H9 (cell line): ENCODE results near the gene KIF5A. TPM values are rescaled to one million over a fixed set of nuclear protein-coding genes. Genes with fewer than 3 reads are reported as not detected.

Source experiments
- DNase-seq: peaks from one replicate; pipeline ENCODE4 v3.0.0-alpha.2; 2017
- H2AFZ ChIP-seq: one replicate; pipeline ENCODE4 v1.6.1; 2013; ENCODE audit warnings: mild to moderate bottlenecking, low read length, control low read depth, moderate library complexity
- H2AK5ac ChIP-seq: 2 replicates; pipeline ENCODE4 v1.6.1; 2013; ENCODE audit warnings: low read length, control low read depth, mixed read lengths; ENCODE audit not compliant: insufficient read length
- H2BK120ac ChIP-seq: one replicate; pipeline ENCODE4 v1.6.1; 2013; ENCODE audit warnings: low read depth, mild to moderate bottlenecking, low read length, control low read depth, inconsistent platforms; ENCODE audit not compliant: poor library complexity, severe bottlenecking
- H2BK12ac ChIP-seq: 2 replicates; pipeline ENCODE4 v1.6.1; 2013; ENCODE audit warnings: low read length, control low read depth, mixed read lengths, low read depth; ENCODE audit not compliant: insufficient read length
- H2BK15ac ChIP-seq: 2 replicates; pipeline ENCODE4 v1.6.1; 2013; ENCODE audit warnings: low read depth, low read length, control low read depth
- H2BK20ac ChIP-seq: one replicate; pipeline ENCODE4 v1.6.1; 2013; ENCODE audit warnings: low read depth, mild to moderate bottlenecking, low read length, control low read depth, inconsistent platforms; ENCODE audit not compliant: poor library complexity, severe bottlenecking
- H2BK5ac ChIP-seq: 2 replicates; pipeline ENCODE4 v1.6.1; 2013; ENCODE audit warnings: low read length, control low read depth, mixed read lengths; ENCODE audit not compliant: insufficient read length
- H3K14ac ChIP-seq: 2 replicates; pipeline ENCODE4 v1.6.1; 2013; ENCODE audit warnings: low read length, control low read depth; ENCODE audit not compliant: insufficient read depth
- H3K18ac ChIP-seq: 2 replicates; pipeline ENCODE4 v1.6.1; 2013; ENCODE audit warnings: low read depth, mild to moderate bottlenecking, mixed read lengths, low read length, control low read depth; ENCODE audit not compliant: insufficient read length
- H3K23ac ChIP-seq: 2 replicates; pipeline ENCODE4 v1.6.1; 2013; ENCODE audit warnings: low read length, control low read depth, mixed read lengths, low read depth; ENCODE audit not compliant: insufficient read length
- H3K23me2 ChIP-seq: 2 replicates; pipeline ENCODE4 v1.6.1; 2013; ENCODE audit warnings: low read depth, mild to moderate bottlenecking, mixed read lengths, low read length, control low read depth; ENCODE audit not compliant: insufficient read length, poor library complexity, severe bottlenecking
- H3K27ac ChIP-seq: 2 replicates; pipeline ENCODE4 v1.5.1; 2013; ENCODE audit warnings: low read length, control low read depth, mixed read lengths, low read depth; ENCODE audit not compliant: insufficient read length
- H3K27me3 ChIP-seq: 2 replicates; pipeline ENCODE4 v1.6.1; 2013; ENCODE audit warnings: low read length, control low read depth, inconsistent platforms; ENCODE audit not compliant: insufficient read depth
- H3K4ac ChIP-seq: 2 replicates; pipeline ENCODE4 v1.6.1; 2013; ENCODE audit warnings: low read depth, mild to moderate bottlenecking, control low read depth, inconsistent platforms, low read length, moderate library complexity
- H3K4me1 ChIP-seq: 2 replicates; pipeline ENCODE4 v1.6.1; 2013; ENCODE audit warnings: low read length, control low read depth, inconsistent platforms; ENCODE audit not compliant: insufficient read depth
- H3K4me2 ChIP-seq: 2 replicates; pipeline ENCODE4 v1.6.1; 2013; ENCODE audit warnings: low read length, control low read depth, mixed read lengths; ENCODE audit not compliant: insufficient read length, insufficient read depth
- H3K56ac ChIP-seq: 2 replicates; pipeline ENCODE4 v1.6.1; 2013; ENCODE audit warnings: low read depth, mild to moderate bottlenecking, mixed read lengths, low read length, control low read depth; ENCODE audit not compliant: insufficient read length
- H3K79me1 ChIP-seq: 2 replicates; pipeline ENCODE4 v1.6.1; 2013; ENCODE audit warnings: low read depth, mild to moderate bottlenecking, moderate library complexity, low read length, control low read depth, inconsistent platforms; ENCODE audit not compliant: insufficient read depth, poor library complexity, severe bottlenecking
- H3K79me2 ChIP-seq: 2 replicates; pipeline ENCODE4 v1.6.1; 2013; ENCODE audit warnings: low read length, control low read depth, inconsistent platforms; ENCODE audit not compliant: insufficient read depth
- H3K9ac ChIP-seq: 2 replicates; pipeline ENCODE4 v1.6.1; 2013; ENCODE audit warnings: low read length, control low read depth, mixed read lengths; ENCODE audit not compliant: insufficient read length; ENCODE audit errors: extremely low read depth
- H3K9me3 ChIP-seq: one replicate; pipeline ENCODE4 v1.6.1; 2013; ENCODE audit warnings: low read depth, low read length, inconsistent platforms; ENCODE audit not compliant: control insufficient read depth
- H3T11ph ChIP-seq: one replicate; pipeline ENCODE4 v1.6.1; 2013; ENCODE audit warnings: mild to moderate bottlenecking, low read length, control low read depth, inconsistent platforms
- H4K20me1 ChIP-seq: one replicate; pipeline ENCODE4 v1.6.1; 2013; ENCODE audit not compliant: control insufficient read depth, insufficient read length, insufficient read depth
- H4K5ac ChIP-seq: 2 replicates; pipeline ENCODE4 v1.6.1; 2013; ENCODE audit warnings: low read depth, mild to moderate bottlenecking, mixed read lengths, low read length, control low read depth; ENCODE audit not compliant: insufficient read length
- H4K8ac ChIP-seq: replicated peaks from 2 replicates; pipeline ENCODE4 v1.6.1; 2013; ENCODE audit warnings: low read length, control low read depth, mixed read lengths, low read depth; ENCODE audit not compliant: insufficient read length
- H4K91ac ChIP-seq: 2 replicates; pipeline ENCODE4 v1.6.1; 2013; ENCODE audit warnings: low read depth, mild to moderate bottlenecking, moderate library complexity, mixed read lengths, low read length, control low read depth; ENCODE audit not compliant: insufficient read length
- H3K27ac Mint-ChIP-seq, 3 experiments: 2 replicates in 2 of 3; 3 replicates in 1 of 3; pipeline ENCODE4 v1.8.0; 2020 to 2021; ENCODE audit warnings: mixed read lengths in 3 of 3, mild to moderate bottlenecking in 1 of 3, moderate library complexity in 1 of 3
- H3K27me3 Mint-ChIP-seq: 2 replicates; pipeline ENCODE4 v1.8.0; 2021; ENCODE audit warnings: low read depth, mild to moderate bottlenecking, moderate library complexity, mixed read lengths
- H3K36me3 Mint-ChIP-seq, 3 experiments: 2 replicates in 2 of 3; 3 replicates in 1 of 3; pipeline ENCODE4 v1.8.0; 2020 to 2021; ENCODE audit warnings: low read depth in 3 of 3, mixed read lengths in 3 of 3; ENCODE audit not compliant: insufficient read depth in 1 of 3
- H3K4me1 Mint-ChIP-seq, 2 experiments: 2 replicates each; pipeline ENCODE4 v1.8.0; 2020; ENCODE audit warnings: mixed read lengths in 2 of 2
- H3K4me3 Mint-ChIP-seq, 2 experiments: 2 replicates in 1 of 2; 3 replicates in 1 of 2; pipeline ENCODE4 v1.8.0; 2020 to 2021; ENCODE audit warnings: mild to moderate bottlenecking in 2 of 2, mixed read lengths in 2 of 2, moderate library complexity in 1 of 2
- H3K9me3 Mint-ChIP-seq, 2 experiments: 2 replicates in 1 of 2; 3 replicates in 1 of 2; pipeline ENCODE4 v1.8.0; 2020; ENCODE audit warnings: mild to moderate bottlenecking in 2 of 2, mixed read lengths in 2 of 2, moderate library complexity in 1 of 2
- CTCF ChIP-seq: fragments of 200-600 bp; sonication (generic); conservative IDR thresholded peaks from 3 replicates; pipeline ENCODE4 v1.8.0; 2021; ENCODE audit warnings: antibody characterized with exemption, mild to moderate bottlenecking
- WGBS: extraction: QIAGEN DNeasy Blood & Tissue Kit; methylation state at CpG from one replicate; pipeline ENCODE4 v1.1.7; 2013; ENCODE audit warnings: missing lambda C conversion rate, low lambda C conversion rate, mixed read lengths; ENCODE audit not compliant: insufficient read length; ENCODE audit errors: extremely low coverage; 5-methylcytosine and 5-hydroxymethylcytosine counted together
- total RNA-seq: library from RNA; stranded (reverse); gene quantifications from 2 replicates; pipeline ENCODE4 v1.2.1, GENCODE V29; 2021

The KIF5A gene
- total RNA-seq, 1 experiment from 2014 or later = 18.5 TPM

- H4K8ac ChIP-seq = no peak overlapping the region
- no peak overlapping the region for H2BK5ac ChIP-seq
- H3K9me3 ChIP-seq = no peaks in the 10 kb centered on the region
- no CpG with 5 or more reads among the region's 67 CpGs for WGBS
- H3K18ac ChIP-seq = no peak overlapping the region
- H3K27ac Mint-ChIP-seq = no peak overlapping the region
- H3K23ac ChIP-seq = no peak overlapping the region
- H3K4me3 Mint-ChIP-seq = peak overlapping the region in 1 of 2 experiments; percentile 72; a peak in 4 of 5 replicates
- no peak overlapping the region for H4K91ac ChIP-seq
- no peak for DNase-seq
- H2BK15ac ChIP-seq = no peak overlapping the region
- H3K4ac ChIP-seq = no peak overlapping the region
- H3K4me1 Mint-ChIP-seq = peaks cover 7 to 29% of the 10 kb centered on the region in 2 experiments
- H3K9ac ChIP-seq = no peak overlapping the region
- no peak overlapping the region for H2AK5ac ChIP-seq
- H3K14ac ChIP-seq = no peak overlapping the region
- no peak overlapping the region for H2BK12ac ChIP-seq
- no peak overlapping the region for H4K5ac ChIP-seq
- peaks cover 90% of the 10 kb centered on the region for H3K27me3 ChIP-seq
- H3K27me3 Mint-ChIP-seq = peaks cover 94% of the 10 kb centered on the region
- no peak overlapping the region for H2AFZ ChIP-seq
- no peak overlapping the region for H3K27ac ChIP-seq
- H2BK20ac ChIP-seq = no peak overlapping the region
- H3K36me3 Mint-ChIP-seq = no peaks in the 10 kb centered on the region; a peak in 2 of 7 replicates
- no peak overlapping the region for H3T11ph ChIP-seq
- peaks cover 3% of the 10 kb centered on the region for H4K20me1 ChIP-seq
- H3K23me2 ChIP-seq = peaks cover 18% of the 10 kb centered on the region
- H3K4me1 ChIP-seq = no peaks in the 10 kb centered on the region; the same call in 1 of the 2 replicates
- H3K4me2 ChIP-seq = peak overlapping the region; percentile 26
- no peak overlapping the region for H2BK120ac ChIP-seq
- H3K79me2 ChIP-seq = no peaks in the 10 kb centered on the region
- peak; percentile 36; the same call in 2 of the 3 replicates for TF ChIP-seq CTCF
- no peak overlapping the region for H3K56ac ChIP-seq
- no peaks in the 10 kb centered on the region for H3K9me3 Mint-ChIP-seq
- H3K79me1 ChIP-seq = no peaks in the 10 kb centered on the region
These were observed 77.8 kb downstream of the KIF5A start for GRCh38 chr12:57627501-57628279.
